ENCODE data around the gene MYBBP1A. TPM values are rescaled to one million over a fixed set of nuclear protein-coding genes. Genes with fewer than 3 reads are reported as not detected.

MYBBP1A gene
- total RNA-seq, 4 donors from 2014 or later = 42.5 to 60.2 (median 48.9) TPM

- Histone ChIP-seq H3K27me3 (no peaks in the 10 kb centered on the region), H3K4me1 (peaks cover 4 to 28% of the 10 kb centered on the region in 2 donors), H3K27ac (peak overlapping the region in 3 of 4 donors; percentile 63 to 76 (median 71)), H3K9me3 (no peaks in the 10 kb centered on the region), H3K4me3 (no peak overlapping the region), H3K36me3 (no peaks in the 10 kb centered on the region)
- TF ChIP-seq CTCF (IDR thresholded peaks at IDR 0.05 in 4 of 5, conservative IDR thresholded peaks at IDR 0.05 in 1 of 5) (no peak), POLR2A (IDR thresholded peaks at IDR 0.05) (no peak)
- intact Hi-C loops (cut with DNase I; ENCODE audit: low total_unique reads) = no loop called here
- ATAC-seq (no peak), DNase-seq (no peak)
- in situ Hi-C loops (cut with MboI; ENCODE audit: low sequenced_read_pairs in 4 of 4) = no loop called here
Observed at GRCh38 chr17:4529533-4530152, 25.5 kb downstream of the MYBBP1A start.

DNA sequence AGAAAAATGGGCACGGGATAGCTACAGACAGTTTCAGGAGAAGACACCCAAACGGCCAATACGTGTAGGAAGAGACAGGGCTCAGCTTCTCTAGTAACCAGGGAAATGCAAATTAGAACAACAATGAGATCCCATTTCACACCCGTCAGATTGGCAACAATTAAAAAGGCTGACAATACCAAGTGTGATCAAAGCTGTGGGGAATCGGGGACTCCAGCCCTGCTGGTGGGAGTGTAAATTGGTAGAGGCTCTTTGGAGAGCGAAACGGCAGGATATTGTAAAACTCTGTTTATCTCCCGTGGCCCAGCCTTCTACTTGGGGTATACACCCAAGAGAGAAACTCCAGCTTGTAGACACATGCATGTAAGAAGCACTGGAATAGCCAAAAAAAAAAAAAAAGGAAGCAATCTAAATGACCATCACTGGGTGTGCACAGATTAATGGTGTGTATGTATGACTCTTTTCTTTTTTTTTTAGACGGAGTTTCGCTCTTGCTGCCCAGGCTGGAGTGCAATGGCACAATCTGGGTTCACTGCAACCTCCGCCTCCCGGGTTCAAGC, 27.5 kb downstream of the MYBBP1A start:
- TF ChIP-seq POLR2A (IDR thresholded peaks at IDR 0.05) (no peak), CTCF (IDR thresholded peaks at IDR 0.05 in 4 of 5, conservative IDR thresholded peaks at IDR 0.05 in 1 of 5) (no peak)
- Histone ChIP-seq H3K27me3 (no peaks in the 10 kb centered on the region), H3K9me3 (no peaks in the 10 kb centered on the region), H3K27ac (peak overlapping the region in 2 of 4 donors; percentile 9 to 26), H3K36me3 (no peaks in the 10 kb centered on the region), H3K4me3 (no peak overlapping the region), H3K4me1 (peaks cover 0 to 17% of the 10 kb centered on the region in 2 donors)
- in situ Hi-C loops (cut with MboI; ENCODE audit: low sequenced_read_pairs in 4 of 4) (no loop called here), intact Hi-C loops (cut with DNase I; ENCODE audit: low total_unique reads) (no loop called here)
- no peak for DNase-seq
- ATAC-seq = no peak

GRCh38 chr17:4527134-4527533, 28.1 kb downstream of the MYBBP1A start:
- TF ChIP-seq CTCF (IDR thresholded peaks at IDR 0.05 in 4 of 5, conservative IDR thresholded peaks at IDR 0.05 in 1 of 5) (no peak), POLR2A (IDR thresholded peaks at IDR 0.05) (no peak)
- Histone ChIP-seq H3K27ac (peak overlapping the region in 1 of 4 donors; percentile 37), H3K4me1 (peaks cover 0 to 17% of the 10 kb centered on the region in 2 donors), H3K27me3 (no peaks in the 10 kb centered on the region), H3K9me3 (no peaks in the 10 kb centered on the region), H3K36me3 (no peaks in the 10 kb centered on the region), H3K4me3 (no peak overlapping the region)
- DNase-seq (no peak), ATAC-seq (no peak)
- intact Hi-C loops (cut with DNase I; ENCODE audit: low total_unique reads) (no loop called here), in situ Hi-C loops (cut with MboI; ENCODE audit: low sequenced_read_pairs in 4 of 4) (no loop called here)

- no peak for TF ChIP-seq CTCF (IDR thresholded peaks at IDR 0.05 in 4 of 5, conservative IDR thresholded peaks at IDR 0.05 in 1 of 5)
- TF ChIP-seq POLR2A (IDR thresholded peaks at IDR 0.05) = no peak
- Histone ChIP-seq H3K27me3 (no peaks in the 10 kb centered on the region), H3K36me3 (no peaks in the 10 kb centered on the region), H3K9me3 (no peaks in the 10 kb centered on the region), H3K4me3 (no peak overlapping the region), H3K27ac (peak overlapping the region in 1 of 4 donors; percentile 25), H3K4me1 (peaks cover 0 to 13% of the 10 kb centered on the region in 2 donors)
- no peak for ATAC-seq
- in situ Hi-C loops (cut with MboI; ENCODE audit: low sequenced_read_pairs in 4 of 4) (no loop called here), intact Hi-C loops (cut with DNase I; ENCODE audit: low total_unique reads) (no loop called here)
- no peak for DNase-seq
Observed at GRCh38 chr17:4525691-4526397, 29.3 kb downstream of the MYBBP1A start.
